NB4 (cell line): ENCODE data around the gene PLCB3.

Source experiments
- DNase-seq: peaks from one replicate; pipeline ENCODE4 v3.0.0; 2010; ENCODE audit warnings: low read depth
- H3K4me3 ChIP-seq: one replicate; pipeline ENCODE4 v1.5.1; 2011; ENCODE audit warnings: mild to moderate bottlenecking, low read depth, low read length, moderate library complexity
- CTCF ChIP-seq: IDR thresholded peaks from one replicate; pipeline ENCODE4 v1.5.1; 2012; ENCODE audit warnings: low read depth, low read length
- MAX ChIP-seq: IDR thresholded peaks from 2 replicates; pipeline ENCODE4 v1.6.1; 2011; ENCODE audit warnings: low read depth, low read length
- MYC ChIP-seq: IDR thresholded peaks from 2 replicates; pipeline ENCODE4 v1.6.1; 2011; ENCODE audit warnings: low read depth, low read length
- POLR2A ChIP-seq: IDR thresholded peaks from 2 replicates; pipeline ENCODE4 v1.6.1; 2011; ENCODE audit warnings: mild to moderate bottlenecking; ENCODE audit not compliant: insufficient read length; ENCODE audit errors: extremely low read depth

Gene PLCB3

GRCh38 chr11:64251016-64251752 is at the start of gene PLCB3:
PLCB3 (plus strand) TSS chr11:64251530; CDS start chr11:64251650, 120 bp downstream.
- peak; percentile 60 for DNase-seq
- peak within 1 kb of the TSS; percentile 60 for H3K4me3 ChIP-seq

GRCh38 chr11:64201543-64201942 is 49.8 kb upstream of the PLCB3 start:
- no peak overlapping the region for H3K4me3 ChIP-seq
- DNase-seq: no peak
- TF ChIP-seq CTCF: no peak
- TF ChIP-seq MAX: no peak
- TF ChIP-seq POLR2A: no peak
- TF ChIP-seq MYC: no peak

More at GRCh38 chr11:64251016-64251752, at the start of gene PLCB3:
- TF ChIP-seq CTCF: peak; percentile 43
- 0 out of 2 replicates have a peak, but pooled peaks have one; percentile 4 for TF ChIP-seq MYC
- no peak for TF ChIP-seq MAX
- peak; percentile 44 for TF ChIP-seq POLR2A

- TF ChIP-seq POLR2A (no peak), MYC (no peak), MAX (no peak), CTCF (no peak)
- DNase-seq: no peak
- no peak overlapping the region for H3K4me3 ChIP-seq
Observed at GRCh38 chr11:64202992-64203391, 48.3 kb upstream of the PLCB3 start.

GRCh38 chr11:64203421-64204079 is 47.8 kb upstream of the PLCB3 start:
- H3K4me3 ChIP-seq: no peak overlapping the region
- TF ChIP-seq MAX (no peak), MYC (no peak), POLR2A (no peak), CTCF (no peak)
- DNase-seq: no peak

- H3K4me3 ChIP-seq: no peak overlapping the region
- TF ChIP-seq POLR2A (no peak), CTCF (no peak), MAX (no peak), MYC (no peak)
- DNase-seq: no peak
Observed at GRCh38 chr11:64204080-64204440, 47.3 kb upstream of the PLCB3 start.
